Mesenchymal stem cell (in vitro differentiated cells and primary cell): ENCODE measurements around the gene SERTAD1.

ENCODE experiments used
- DNase-seq: peaks from one replicate; pipeline ENCODE4 v3.0.0-alpha.2; 2013
- H2AFZ ChIP-seq: one replicate; pipeline ENCODE4 v1.6.1; 2013; ENCODE audit warnings: low read depth, mild to moderate bottlenecking, control low read depth, inconsistent platforms, low read length, moderate library complexity
- H2AK5ac ChIP-seq: 2 replicates; pipeline ENCODE4 v1.6.1; 2013; ENCODE audit warnings: low read length, moderate library complexity, mild to moderate bottlenecking, inconsistent platforms; ENCODE audit not compliant: severe bottlenecking
- H2BK120ac ChIP-seq: one replicate; pipeline ENCODE4 v1.6.1; 2013; ENCODE audit warnings: low read depth, mild to moderate bottlenecking, inconsistent platforms, low read length, moderate library complexity
- H2BK12ac ChIP-seq, 2 experiments: one replicate each; pipeline ENCODE4 v1.6.1; 2013; ENCODE audit warnings: inconsistent platforms in 2 of 2, low read length in 2 of 2, mild to moderate bottlenecking in 2 of 2, moderate library complexity in 2 of 2, control low read depth in 1 of 2
- H2BK15ac ChIP-seq: one replicate; pipeline ENCODE4 v1.6.1; 2013; ENCODE audit warnings: mild to moderate bottlenecking, low read depth, inconsistent platforms; ENCODE audit not compliant: poor library complexity, severe bottlenecking
- H2BK5ac ChIP-seq: 2 replicates; pipeline ENCODE4 v1.6.1; 2013; ENCODE audit warnings: low read depth, mild to moderate bottlenecking, low read length, control low read depth, inconsistent platforms; ENCODE audit not compliant: poor library complexity, severe bottlenecking
- H3K14ac ChIP-seq, 2 experiments: one replicate each; pipeline ENCODE4 v1.6.1; 2013; ENCODE audit warnings: inconsistent platforms in 2 of 2, low read length in 2 of 2, control low read depth in 1 of 2, mild to moderate bottlenecking in 1 of 2, moderate library complexity in 1 of 2
- H3K18ac ChIP-seq, 2 experiments: one replicate each; pipeline ENCODE4 v1.6.1; 2013; ENCODE audit warnings: inconsistent platforms in 2 of 2, low read length in 2 of 2, control low read depth in 1 of 2, low read depth in 1 of 2, mild to moderate bottlenecking in 1 of 2
- H3K23ac ChIP-seq, 2 experiments: one replicate each; pipeline ENCODE4 v1.6.1; 2013; ENCODE audit warnings: inconsistent platforms in 2 of 2, low read length in 2 of 2, mild to moderate bottlenecking in 2 of 2, moderate library complexity in 2 of 2, control low read depth in 1 of 2
- H3K27ac ChIP-seq: 2 replicates; pipeline ENCODE4 v1.5.1; 2013; ENCODE audit warnings: mild to moderate bottlenecking, moderate library complexity, low read length, control low read depth, inconsistent platforms; ENCODE audit not compliant: poor library complexity, severe bottlenecking
- H3K27me3 ChIP-seq, 2 experiments: 2 replicates each; pipeline versions ENCODE4 v1.6.1 to v1.7.0; 2013; ENCODE audit warnings: low read length in 2 of 2, mild to moderate bottlenecking in 2 of 2, moderate library complexity in 2 of 2, control low read depth in 1 of 2, inconsistent platforms in 1 of 2; ENCODE audit not compliant: control insufficient read depth in 1 of 2, insufficient read depth in 1 of 2
- H3K36me3 ChIP-seq, 2 experiments: 2 replicates each; pipeline versions ENCODE4 v1.6.1 to v1.7.0; 2013; ENCODE audit warnings: low read length in 2 of 2, control low read depth in 1 of 2, inconsistent platforms in 1 of 2, low read depth in 1 of 2, mild to moderate bottlenecking in 1 of 2; ENCODE audit not compliant: insufficient read depth in 2 of 2, control insufficient read depth in 1 of 2
- H3K4ac ChIP-seq, 2 experiments: one replicate each; pipeline ENCODE4 v1.6.1; 2013; ENCODE audit warnings: inconsistent platforms in 2 of 2, low read length in 2 of 2, mild to moderate bottlenecking in 2 of 2, moderate library complexity in 2 of 2, control low read depth in 1 of 2, low read depth in 1 of 2
- H3K4me1 ChIP-seq: 2 replicates; pipeline ENCODE4 v1.6.1; 2013; ENCODE audit warnings: low read depth, low read length, control low read depth; ENCODE audit not compliant: control insufficient read depth, insufficient read depth
- H3K4me2 ChIP-seq: 2 replicates; pipeline ENCODE4 v1.6.1; 2013; ENCODE audit warnings: low read length, mild to moderate bottlenecking, inconsistent platforms; ENCODE audit not compliant: poor library complexity, severe bottlenecking
- H3K4me3 ChIP-seq, 2 experiments: 2 replicates each; pipeline versions ENCODE4 v1.5.1 to v1.7.0; 2013; ENCODE audit warnings: low read length in 2 of 2, mild to moderate bottlenecking in 2 of 2, control low read depth in 1 of 2, low read depth in 1 of 2; ENCODE audit not compliant: insufficient read depth in 1 of 2
- H3K79me1 ChIP-seq: replicated peaks from 2 replicates; pipeline ENCODE4 v1.6.1; 2013; ENCODE audit warnings: mild to moderate bottlenecking, control low read depth, low read length, inconsistent platforms; ENCODE audit not compliant: poor library complexity, severe bottlenecking
- H3K9ac ChIP-seq: 2 replicates; pipeline ENCODE4 v1.7.0; 2013; ENCODE audit warnings: mild to moderate bottlenecking, low read length, moderate library complexity
- H3K9me3 ChIP-seq: 2 replicates; pipeline ENCODE4 v1.7.0; 2013; ENCODE audit warnings: mild to moderate bottlenecking, low read length; ENCODE audit not compliant: control insufficient read depth
- H4K8ac ChIP-seq: one replicate; pipeline ENCODE4 v1.6.1; 2013; ENCODE audit warnings: inconsistent platforms, mild to moderate bottlenecking, low read length, moderate library complexity
- H4K91ac ChIP-seq: one replicate; pipeline ENCODE4 v1.6.1; 2013; ENCODE audit warnings: mild to moderate bottlenecking, low read length, inconsistent platforms
- WGBS: methylation state at CpG from one replicate; pipeline ENCODE4 v1.1.7; 2013; ENCODE audit warnings: mixed read lengths; 5-methylcytosine and 5-hydroxymethylcytosine counted together

SERTAD1 gene

GRCh38 chr19:40388481-40388880 lies 37.3 kb downstream of the SERTAD1 start:
- Histone ChIP-seq H3K4me2 (no peak overlapping the region), H3K23ac (no peak overlapping the region), H3K9me3 (no peaks in the 10 kb centered on the region), H3K79me1 (no peaks in the 10 kb centered on the region), H2BK120ac (no peak overlapping the region), H3K27ac (no peak overlapping the region), H3K4me3 (no peak overlapping the region), H4K91ac (no peak overlapping the region), H3K9ac (no peak overlapping the region), H3K14ac (peak overlapping the region in 1 of 2 experiments; percentile 1), H2BK12ac (no peak overlapping the region), H3K18ac (no peak overlapping the region), H4K8ac (no peak overlapping the region), H2AK5ac (no peak overlapping the region), H2AFZ (no peak overlapping the region), H3K4me1 (peaks cover 3% of the 10 kb centered on the region), H3K4ac (no peak overlapping the region), H2BK15ac (no peak overlapping the region), H3K27me3 (peaks cover 0 to 5% of the 10 kb centered on the region in 2 experiments), H2BK5ac (no peak overlapping the region), H3K36me3 (peaks cover 0 to 2% of the 10 kb centered on the region in 2 experiments)
- WGBS = 80% methylated on average over 3 of the region's 3 CpGs
- DNase-seq = no peak

GRCh38 chr19:40387155-40387554 lies 38.6 kb downstream of the SERTAD1 start:
- H2AK5ac ChIP-seq = no peak overlapping the region
- no peak overlapping the region for H3K14ac ChIP-seq
- no peak overlapping the region for H3K18ac ChIP-seq
- H3K4me2 ChIP-seq = no peak overlapping the region
- no peaks in the 10 kb centered on the region for H3K79me1 ChIP-seq
- no peak overlapping the region for H3K4ac ChIP-seq
- H3K4me1 ChIP-seq = peaks cover 3% of the 10 kb centered on the region
- H3K27ac ChIP-seq = no peak overlapping the region
- WGBS = 93% methylated on average over 10 of the region's 10 CpGs
- H2BK120ac ChIP-seq = no peak overlapping the region
- H3K36me3 ChIP-seq = peaks cover 0 to under 1% of the 10 kb centered on the region in 2 experiments
- H3K27me3 ChIP-seq = peaks cover 0 to 5% of the 10 kb centered on the region in 2 experiments
- no peak overlapping the region for H3K4me3 ChIP-seq
- no peak for DNase-seq
- no peak overlapping the region for H3K23ac ChIP-seq
- H3K9me3 ChIP-seq = no peaks in the 10 kb centered on the region
- H2BK15ac ChIP-seq = no peak overlapping the region
- H4K91ac ChIP-seq = no peak overlapping the region
- H2BK12ac ChIP-seq = no peak overlapping the region
- no peak overlapping the region for H2BK5ac ChIP-seq
- H3K9ac ChIP-seq = no peak overlapping the region
- no peak overlapping the region for H4K8ac ChIP-seq
- H2AFZ ChIP-seq = no peak overlapping the region

- no peak overlapping the region for H3K14ac ChIP-seq
- H2BK15ac ChIP-seq = no peak overlapping the region
- H3K36me3 ChIP-seq = peaks cover 16 to 27% of the 10 kb centered on the region in 2 experiments
- H2BK5ac ChIP-seq = no peak overlapping the region
- DNase-seq = no peak
- H3K27me3 ChIP-seq = peaks cover 0 to 5% of the 10 kb centered on the region in 2 experiments
- H3K4me2 ChIP-seq = no peak overlapping the region
- no peak overlapping the region for H3K27ac ChIP-seq
- no peak overlapping the region for H2AFZ ChIP-seq
- H3K4ac ChIP-seq = no peak overlapping the region
- H3K79me1 ChIP-seq = no peaks in the 10 kb centered on the region
- H4K8ac ChIP-seq = no peak overlapping the region
- no peak overlapping the region for H2BK12ac ChIP-seq
- H4K91ac ChIP-seq = no peak overlapping the region
- H3K18ac ChIP-seq = no peak overlapping the region
- no peak overlapping the region for H3K9ac ChIP-seq
- H3K23ac ChIP-seq = peak overlapping the region in 1 of 2 experiments; percentile 30
- peaks cover 5% of the 10 kb centered on the region for H3K4me1 ChIP-seq
- H2AK5ac ChIP-seq = no peak overlapping the region
- no peak overlapping the region for H3K4me3 ChIP-seq
- 84% methylated on average over 28 of the region's 28 CpGs for WGBS
- no peak overlapping the region for H2BK120ac ChIP-seq
- no peaks in the 10 kb centered on the region for H3K9me3 ChIP-seq
These were observed 42.0 kb downstream of the SERTAD1 start for GRCh38 chr19:40383668-40384248.

- Histone ChIP-seq H2BK5ac (no peak overlapping the region), H3K27ac (no peak overlapping the region), H2AK5ac (no peak overlapping the region), H2AFZ (no peak overlapping the region), H3K27me3 (peaks cover 0 to 5% of the 10 kb centered on the region in 2 experiments), H3K4me2 (no peak overlapping the region), H3K9ac (no peak overlapping the region), H3K4me1 (peaks cover 5% of the 10 kb centered on the region), H3K9me3 (no peaks in the 10 kb centered on the region), H3K14ac (no peak overlapping the region), H3K4me3 (no peak overlapping the region), H2BK120ac (no peak overlapping the region), H3K23ac (no peak overlapping the region), H2BK15ac (no peak overlapping the region), H4K91ac (no peak overlapping the region), H3K79me1 (peaks cover 3% of the 10 kb centered on the region), H3K18ac (no peak overlapping the region), H2BK12ac (no peak overlapping the region), H4K8ac (no peak overlapping the region), H3K36me3 (peaks cover 33 to 52% of the 10 kb centered on the region in 2 experiments), H3K4ac (no peak overlapping the region)
- 91% methylated on average over 3 of the region's 3 CpGs for WGBS
- no peak for DNase-seq
These were observed 44.5 kb downstream of the SERTAD1 start for GRCh38 chr19:40381321-40381720.
